HFFc6 (cell line): Measurements from ENCODE around the gene OR7G1. TPM values are rescaled to one million over a fixed set of nuclear protein-coding genes. Genes with fewer than 3 reads are reported as not detected.
"Not testable (repeated sequence)": the region's sequence is repeated elsewhere in the genome, so short reads cannot be mapped to it uniquely, and the experiment has no call there.

Source experiments
- DNase-seq: peaks from one replicate; pipeline ENCODE4 v3.0.0-alpha.2; 2018
- H3K27ac Mint-ChIP-seq: 2 replicates; pipeline ENCODE4 v1.8.0; 2020; ENCODE audit warnings: mild to moderate bottlenecking, mixed read lengths
- H3K27me3 Mint-ChIP-seq: 2 replicates; pipeline ENCODE4 v1.8.0; 2021; ENCODE audit warnings: mild to moderate bottlenecking, moderate library complexity, mixed read lengths; ENCODE audit not compliant: insufficient read depth
- H3K36me3 Mint-ChIP-seq: 2 replicates; pipeline ENCODE4 v1.8.0; 2021; ENCODE audit warnings: low read depth, mixed read lengths
- H3K4me1 Mint-ChIP-seq: 2 replicates; pipeline ENCODE4 v1.8.0; 2020; ENCODE audit warnings: low read depth, mixed read lengths
- H3K4me3 Mint-ChIP-seq: 2 replicates; pipeline ENCODE4 v1.8.0; 2020; ENCODE audit warnings: mild to moderate bottlenecking, moderate library complexity, mixed read lengths
- H3K9me3 Mint-ChIP-seq: 2 replicates; pipeline ENCODE4 v1.8.0; 2020; ENCODE audit warnings: mild to moderate bottlenecking, mixed read lengths
- CTCF ChIP-seq: fragments of 200-600 bp; sonication (generic); IDR thresholded peaks from 2 replicates; pipeline ENCODE4 v1.5.0; 2021; ENCODE audit warnings: antibody characterized with exemption, mild to moderate bottlenecking
- total RNA-seq, 6 experiments: library from RNA; stranded (reverse); fragmentation: NEBNext Ultra II Directional; extraction: Animal tissue kit (Norgen Biotek cat#: 25700); gene quantifications; 2 replicates in 1 of 6; 3 replicates in 5 of 6; pipeline ENCODE4 v1.2.3, GENCODE V29; 2021

Gene OR7G1
- total RNA-seq, 6 experiments from 2014 or later, result not detected

GRCh38 chr19:9086761-9087160 is 28.8 kb downstream of the OR7G1 start, which contains the start of gene OR1M1:
Gene OR1M1 (plus strand): TSS chr19:9087061. CDS start chr19:9093245, 6,184 bp downstream.
- DNase-seq, result no peak
- TF ChIP-seq CTCF, result no peak
- Mint-ChIP-seq H3K9me3 (peaks cover 6% of the 10 kb centered on the region), H3K27me3 (peaks cover 7% of the 10 kb centered on the region; the same call in 1 of the 2 replicates), H3K36me3 (no peaks in the 10 kb centered on the region), H3K27ac (no peak within 1 kb of the TSS), H3K4me1 (no peaks in the 10 kb centered on the region), H3K4me3 (no peak within 1 kb of the TSS)

- no peak for DNase-seq
- H3K9me3 Mint-ChIP-seq, result no peaks in the 10 kb centered on the region
- no peak for TF ChIP-seq CTCF
- peaks cover 12% of the 10 kb centered on the region for H3K4me1 Mint-ChIP-seq
- H3K36me3 Mint-ChIP-seq, result no peaks in the 10 kb centered on the region
- H3K27ac Mint-ChIP-seq, result no peak overlapping the region
- no peak overlapping the region for H3K4me3 Mint-ChIP-seq
- H3K27me3 Mint-ChIP-seq, result no peaks in the 10 kb centered on the region; the same call in none of the 2 replicates
These were observed 36.9 kb downstream of the OR7G1 start for GRCh38 chr19:9078651-9079050.

- H3K4me1 Mint-ChIP-seq, result peaks cover 12% of the 10 kb centered on the region
- no peaks in the 10 kb centered on the region; the same call in none of the 2 replicates for H3K27me3 Mint-ChIP-seq
- no peak for TF ChIP-seq CTCF
- H3K4me3 Mint-ChIP-seq, result no peak overlapping the region
- no peaks in the 10 kb centered on the region for H3K9me3 Mint-ChIP-seq
- no peaks in the 10 kb centered on the region for H3K36me3 Mint-ChIP-seq
- no peak overlapping the region for H3K27ac Mint-ChIP-seq
- DNase-seq, result no peak
These were observed 38.7 kb downstream of the OR7G1 start for GRCh38 chr19:9076901-9077300.

GRCh38 chr19:9075064-9075949 is 40.3 kb downstream of the OR7G1 start:
- Mint-ChIP-seq H3K27ac (no peak overlapping the region), H3K27me3 (peaks cover 2% of the 10 kb centered on the region), H3K9me3 (no peaks in the 10 kb centered on the region), H3K36me3 (no peaks in the 10 kb centered on the region), H3K4me3 (no peak overlapping the region), H3K4me1 (peaks cover 12% of the 10 kb centered on the region)
- DNase-seq, result peak; percentile 95
- TF ChIP-seq CTCF, result no peak

- DNase-seq, result no peak
- TF ChIP-seq CTCF, result no peak
- no peak overlapping the region for H3K27ac Mint-ChIP-seq
- peaks cover 2% of the 10 kb centered on the region for H3K27me3 Mint-ChIP-seq
- H3K4me1 Mint-ChIP-seq, result peaks cover 12% of the 10 kb centered on the region
- H3K9me3 Mint-ChIP-seq, result no peaks in the 10 kb centered on the region
- H3K4me3 Mint-ChIP-seq, result no peak overlapping the region
- H3K36me3 Mint-ChIP-seq, result no peaks in the 10 kb centered on the region
These were observed 41.8 kb downstream of the OR7G1 start for GRCh38 chr19:9073806-9074205.

GRCh38 chr19:9071720-9072119 is 43.8 kb downstream of the OR7G1 start:
- H3K36me3 Mint-ChIP-seq, H3K27ac Mint-ChIP-seq, DNase-seq, H3K27me3 Mint-ChIP-seq, H3K4me3 Mint-ChIP-seq, H3K9me3 Mint-ChIP-seq: not testable (repeated sequence)
- H3K4me1 Mint-ChIP-seq, result peaks cover 12% of the 10 kb centered on the region
